ENCODE results near the gene TMEM270. TPM values are rescaled to one million over a fixed set of nuclear protein-coding genes. Genes with fewer than 3 reads are reported as not detected.
"Not testable (repeated sequence)": the region's sequence is repeated elsewhere in the genome, so short reads cannot be mapped to it uniquely, and the experiment has no call there.

The TMEM270 gene
- polyA plus RNA-seq, 12 donors = not detected

- no peak for DNase-seq
Measured at GRCh38 chr7:73831834-73832651, 28.9 kb upstream of the TMEM270 start.

DNA sequence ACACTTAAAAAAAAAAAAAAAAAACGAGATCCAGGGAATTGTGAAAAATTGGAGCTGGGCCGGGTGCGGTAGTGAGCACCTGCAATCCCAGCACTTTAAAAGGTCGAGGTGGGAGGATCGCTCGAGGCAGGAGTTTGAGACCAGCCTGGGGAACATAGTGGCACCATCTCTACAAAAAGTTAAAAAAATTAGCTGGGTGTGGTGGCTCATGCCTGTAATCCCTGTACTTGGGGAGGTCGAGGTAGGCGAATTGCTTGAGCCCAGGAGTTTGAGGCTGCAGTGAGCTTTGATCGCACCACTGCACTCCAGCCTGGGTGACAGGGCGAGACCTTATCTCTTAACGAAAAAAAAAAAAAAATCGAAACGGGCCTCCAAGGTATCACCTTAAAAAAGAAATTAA is 28.2 kb upstream of the TMEM270 start:
- no peak for DNase-seq

DNA sequence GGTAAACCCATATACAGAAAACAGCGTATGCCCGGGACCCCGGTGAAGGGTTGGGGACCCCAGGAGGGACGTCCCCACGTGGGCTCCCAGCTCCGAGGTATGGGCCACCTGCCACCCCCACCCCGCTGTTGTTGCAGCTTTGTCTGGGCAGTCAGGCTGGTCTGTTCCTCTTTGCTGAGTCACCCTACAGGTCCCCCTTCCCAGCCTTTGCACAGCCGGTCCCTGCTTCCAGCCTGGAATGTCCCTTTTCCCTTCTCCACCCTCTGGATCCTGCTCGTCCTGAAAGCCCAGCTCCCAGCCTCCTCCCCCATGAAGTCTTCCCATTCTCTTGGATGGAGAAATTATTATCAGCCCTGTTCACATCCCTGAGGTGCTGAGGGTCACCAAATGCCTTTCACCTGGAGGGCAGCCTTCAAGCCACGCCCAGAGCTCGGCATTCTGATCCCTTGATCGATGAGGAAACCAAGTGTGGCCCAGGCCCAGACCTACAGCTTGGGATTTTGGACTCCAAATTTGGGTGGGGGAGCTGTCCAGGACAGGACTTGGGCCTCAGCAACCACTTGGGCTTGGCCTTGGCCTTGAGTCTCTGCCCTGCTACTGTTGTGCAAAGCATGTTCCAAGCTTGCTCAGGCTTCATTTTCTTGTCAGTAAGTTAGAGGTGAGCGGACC is 27.6 kb upstream of the TMEM270 start:
- no peak for DNase-seq

- no peak for DNase-seq
Measured at GRCh38 chr7:73834626-73835191, 26.2 kb upstream of the TMEM270 start.

DNA sequence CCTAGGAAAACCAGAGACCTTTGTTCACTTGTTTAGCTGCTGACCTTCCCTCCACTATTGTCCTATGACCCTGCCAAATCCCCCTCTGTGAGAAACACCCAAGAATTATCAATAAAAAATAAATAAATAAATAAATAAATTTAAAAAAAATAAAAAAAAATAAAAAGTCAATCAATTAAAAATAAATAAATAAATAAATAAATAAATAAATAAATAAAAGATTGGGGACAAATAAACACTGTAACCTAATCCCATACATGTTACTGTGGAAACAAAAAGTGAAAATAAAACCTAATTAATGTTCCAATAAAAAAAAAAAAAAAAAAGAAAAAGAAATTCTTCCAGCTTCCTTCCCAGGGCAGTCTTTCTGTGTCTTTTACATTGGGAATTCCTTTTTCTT is 23.8 kb upstream of the TMEM270 start:
- not testable (repeated sequence) for DNase-seq

DNA sequence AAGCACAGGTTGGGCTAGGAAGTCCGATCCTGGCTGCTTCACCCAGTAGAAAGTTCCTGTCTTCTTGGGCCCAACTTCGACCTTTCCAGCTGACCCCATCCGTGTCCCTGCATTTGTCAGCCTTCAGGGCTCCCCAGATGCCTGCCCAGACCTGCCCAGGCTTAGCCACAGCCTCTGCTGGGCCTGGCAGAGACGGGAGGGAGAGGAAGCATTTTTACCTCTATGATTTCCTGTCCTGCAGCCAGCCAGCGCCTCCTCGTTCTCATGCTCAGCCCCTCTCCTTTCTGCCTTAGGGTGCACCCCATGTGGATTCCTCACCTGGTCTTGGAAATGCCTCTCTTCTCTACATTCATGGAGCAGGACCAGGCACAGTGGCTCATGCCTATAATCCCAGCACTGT is 22.3 kb upstream of the TMEM270 start:
- no peak for DNase-seq

DNA sequence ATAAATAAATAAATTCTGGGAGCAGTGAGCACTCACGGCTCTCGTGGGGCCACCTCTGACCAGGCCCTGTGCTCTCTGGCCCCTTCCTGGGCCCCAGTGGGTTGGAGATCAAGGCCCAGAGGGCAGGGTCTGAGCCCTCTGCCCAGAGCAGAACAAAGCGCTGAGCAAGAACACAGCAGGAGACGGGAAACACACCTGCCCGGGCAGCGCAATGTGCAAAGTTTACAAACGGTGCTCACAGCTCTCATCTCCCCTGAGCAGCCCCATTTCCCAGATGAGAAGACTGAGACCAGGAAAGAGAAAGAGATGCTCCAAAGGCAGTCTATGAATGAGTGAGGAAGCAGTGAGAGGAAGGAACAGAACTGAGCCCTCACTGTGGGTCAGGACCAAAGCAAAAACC is 21.7 kb upstream of the TMEM270 start:
- no peak for DNase-seq

DNA sequence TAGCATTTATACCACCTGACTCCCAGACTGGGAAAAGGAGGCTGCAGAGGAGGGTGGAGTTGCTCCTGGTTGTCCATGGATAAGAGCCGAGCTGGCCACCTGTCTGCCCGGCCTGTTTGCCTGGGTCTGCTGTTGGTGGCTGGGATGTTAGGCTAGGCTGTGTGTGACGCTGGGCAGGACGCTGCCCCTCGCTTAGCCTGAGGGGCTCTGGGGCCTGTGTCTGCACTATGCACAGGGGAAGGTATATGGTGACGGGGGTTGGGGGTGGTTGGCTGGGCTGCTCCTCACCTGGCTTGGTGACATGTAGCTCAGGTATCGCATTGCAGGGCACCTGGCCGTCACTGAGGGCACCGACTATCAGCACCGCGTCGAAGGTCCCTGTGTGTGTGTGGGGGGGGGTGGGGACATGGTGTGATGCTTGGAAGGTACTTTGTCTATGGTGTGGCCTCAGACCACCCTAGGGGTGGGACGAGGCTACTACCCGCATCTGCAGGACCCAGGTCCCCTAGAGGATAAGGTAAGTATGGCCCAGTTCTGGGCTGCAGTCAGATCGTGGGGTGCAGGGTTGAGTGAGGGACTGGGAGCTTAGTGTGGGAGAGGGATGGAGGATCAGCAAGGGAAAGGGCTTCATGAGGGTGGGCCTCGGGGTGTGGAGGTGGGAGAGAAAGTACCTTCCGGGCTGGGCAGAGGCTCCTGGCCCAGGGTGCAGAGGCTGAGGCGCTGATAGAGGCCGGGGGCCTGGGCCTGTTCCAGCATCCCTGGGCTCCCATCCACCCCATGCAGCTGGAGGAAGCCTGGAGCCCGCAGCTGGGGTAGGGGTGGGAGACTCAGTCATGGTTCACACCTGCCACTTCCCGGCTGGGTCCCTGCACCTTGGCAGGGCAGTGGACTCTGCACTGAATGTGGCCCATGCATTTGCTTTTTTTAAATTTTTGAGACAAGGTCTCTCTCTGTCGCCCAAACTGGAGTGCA is 20.9 kb upstream of the TMEM270 start:
- no peak for DNase-seq

- no peak for DNase-seq
Measured at GRCh38 chr7:73840715-73841379, 20.1 kb upstream of the TMEM270 start.

DNA sequence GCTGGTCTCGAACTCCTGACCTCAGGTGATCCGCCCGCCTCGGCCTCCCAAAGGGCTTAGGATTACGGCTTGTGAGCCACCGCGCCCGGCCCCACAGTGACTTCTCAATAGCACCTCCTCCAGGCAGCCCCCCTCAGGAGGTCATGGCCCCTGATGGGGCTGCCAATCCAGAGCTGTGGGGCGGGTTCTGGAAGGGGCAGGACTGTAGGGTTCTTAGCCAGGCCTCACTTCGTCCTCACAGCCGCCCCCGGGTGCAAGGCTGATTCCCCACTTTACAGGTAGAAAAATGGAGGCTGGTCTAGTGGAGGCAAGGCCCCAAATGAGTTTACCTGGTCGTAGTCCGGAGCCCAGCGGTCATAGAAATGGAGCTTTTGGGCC is 19.3 kb upstream of the TMEM270 start:
- no peak for DNase-seq

DNA sequence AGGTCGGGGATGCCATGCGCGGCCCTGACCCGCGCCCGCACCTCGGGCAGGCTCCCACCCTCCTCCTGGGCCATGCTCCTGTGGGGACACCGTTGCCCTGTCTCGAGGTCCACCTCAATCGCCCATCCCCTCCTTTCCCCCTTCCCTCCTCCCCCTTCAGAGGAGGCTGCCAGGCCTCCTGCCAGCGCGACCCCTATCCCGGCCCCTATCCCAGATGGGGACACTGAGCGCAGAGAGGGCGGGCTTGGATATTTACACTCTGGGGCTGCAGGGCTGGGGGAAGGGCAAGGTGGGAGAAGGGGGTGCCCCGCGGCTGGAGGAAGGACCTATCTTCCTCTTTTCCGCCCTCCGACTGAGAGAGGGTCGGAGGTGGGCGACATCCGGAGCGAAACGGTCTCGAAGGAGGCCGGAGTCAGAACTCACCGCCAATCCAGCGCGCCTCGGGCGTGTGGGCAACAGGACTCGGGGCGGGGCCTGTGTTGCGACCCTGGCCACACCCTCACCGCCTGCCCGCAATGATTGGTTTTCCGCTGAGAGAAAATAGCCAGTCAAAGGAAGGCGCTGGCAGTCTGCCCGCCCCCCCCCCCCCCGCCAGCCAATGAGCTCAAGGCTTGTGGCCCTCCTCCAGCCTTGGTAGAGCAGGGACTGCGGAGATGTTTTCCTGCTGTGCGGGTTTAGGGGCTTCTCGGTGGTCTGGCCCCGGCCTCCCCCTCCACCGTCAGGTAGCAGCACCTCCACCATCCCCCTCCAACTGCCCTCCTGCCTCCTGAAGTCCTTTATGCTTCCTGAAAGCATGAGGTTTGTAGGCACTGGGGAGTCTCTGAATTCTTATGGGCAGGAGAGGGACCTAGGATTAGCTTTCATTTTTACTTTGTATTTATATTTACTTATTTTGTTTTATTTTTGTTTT is 18.6 kb upstream of the TMEM270 start, which contains the start of gene METTL27:
TSS of gene METTL27 (minus strand) at position 450 of the 910 bp plus-strand sequence. CDS start at position 74, 376 bp downstream.
- DNase-seq = peak; percentile 90

- no peak for DNase-seq
Measured at GRCh38 chr7:73844131-73844547, 16.8 kb upstream of the TMEM270 start.

GRCh38 chr7:73844848-73845460 is 16.0 kb upstream of the TMEM270 start:
- no peak for DNase-seq

GRCh38 chr7:73845701-73846195 is 15.2 kb upstream of the TMEM270 start:
- not testable (repeated sequence) for DNase-seq

GRCh38 chr7:73847941-73848723 is 12.8 kb upstream of the TMEM270 start:
- DNase-seq = no peak

- DNase-seq = no peak
Measured at GRCh38 chr7:73850781-73851207, 10.2 kb upstream of the TMEM270 start.

- no peak for DNase-seq
Measured at GRCh38 chr7:73851410-73852338, 9.3 kb upstream of the TMEM270 start.
